ENCODE data around the gene NR5A2.

Gene NR5A2

DNA sequence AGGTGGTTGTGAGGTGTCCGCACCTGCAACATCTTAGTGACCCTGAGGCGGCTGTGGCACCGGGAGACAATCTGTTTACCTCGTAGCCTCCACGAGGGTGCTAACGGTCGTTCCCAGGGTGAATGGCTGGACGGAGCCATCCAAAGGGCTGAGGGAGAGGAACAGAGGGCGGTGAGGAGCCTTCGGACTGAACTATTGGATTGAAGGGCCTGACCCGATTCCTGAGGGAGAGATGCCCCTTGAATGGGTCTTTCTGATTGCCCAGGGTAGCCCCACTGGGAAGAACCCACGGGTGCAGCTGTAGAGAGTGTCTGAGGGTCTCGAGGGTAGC, 2.3 kb downstream of the NR5A2 start (continued):
- TF ChIP-seq ZNF140 (tag by site-specific recombination; IDR thresholded peaks at IDR 0.05): no peak
- TF ChIP-seq, protein P1, sequence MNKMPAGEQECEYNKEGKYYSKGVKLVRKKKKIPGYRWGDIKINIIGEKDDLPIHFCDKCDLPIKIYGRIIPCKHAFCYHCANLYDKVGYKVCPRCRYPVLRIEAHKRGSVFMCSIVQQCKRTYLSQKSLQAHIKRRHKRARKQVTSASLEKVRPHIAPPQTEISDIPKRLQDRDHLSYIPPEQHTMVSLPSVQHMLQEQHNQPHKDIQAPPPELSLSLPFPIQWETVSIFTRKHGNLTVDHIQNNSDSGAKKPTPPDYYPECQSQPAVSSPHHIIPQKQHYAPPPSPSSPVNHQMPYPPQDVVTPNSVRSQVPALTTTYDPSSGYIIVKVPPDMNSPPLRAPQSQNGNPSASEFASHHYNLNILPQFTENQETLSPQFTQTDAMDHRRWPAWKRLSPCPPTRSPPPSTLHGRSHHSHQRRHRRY (tag by site-specific recombination; IDR thresholded peaks at IDR 0.05): no peak

DNA sequence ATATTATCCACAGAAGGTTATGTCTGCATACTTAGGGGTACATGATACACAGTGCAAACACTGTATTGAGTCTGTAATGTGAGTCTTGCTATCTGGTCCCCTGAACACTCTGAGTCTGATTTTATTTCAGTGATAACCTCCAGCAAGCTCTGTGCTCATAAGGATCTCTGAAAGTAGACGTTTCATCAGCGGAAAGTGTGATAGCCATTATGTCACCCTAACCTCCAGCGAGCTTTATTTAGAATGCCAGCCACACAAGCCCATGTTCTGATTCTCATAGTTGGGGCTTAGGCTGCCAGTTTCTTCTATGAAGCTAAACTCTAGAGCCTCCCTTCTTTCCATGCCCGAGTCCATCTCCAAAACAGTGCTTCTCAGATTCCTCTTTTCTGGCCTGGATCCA, 3.3 kb downstream of the NR5A2 start:
- H3K9me3 ChIP-seq (ENCODE audit: control insufficient read depth, insufficient read depth, low read depth, low read length): no peaks in the 10 kb centered on the region
- peak; percentile 66 for TF ChIP-seq ZBTB17 (tag by site-specific recombination; IDR thresholded peaks at IDR 0.05)
- TF ChIP-seq, protein P2, sequence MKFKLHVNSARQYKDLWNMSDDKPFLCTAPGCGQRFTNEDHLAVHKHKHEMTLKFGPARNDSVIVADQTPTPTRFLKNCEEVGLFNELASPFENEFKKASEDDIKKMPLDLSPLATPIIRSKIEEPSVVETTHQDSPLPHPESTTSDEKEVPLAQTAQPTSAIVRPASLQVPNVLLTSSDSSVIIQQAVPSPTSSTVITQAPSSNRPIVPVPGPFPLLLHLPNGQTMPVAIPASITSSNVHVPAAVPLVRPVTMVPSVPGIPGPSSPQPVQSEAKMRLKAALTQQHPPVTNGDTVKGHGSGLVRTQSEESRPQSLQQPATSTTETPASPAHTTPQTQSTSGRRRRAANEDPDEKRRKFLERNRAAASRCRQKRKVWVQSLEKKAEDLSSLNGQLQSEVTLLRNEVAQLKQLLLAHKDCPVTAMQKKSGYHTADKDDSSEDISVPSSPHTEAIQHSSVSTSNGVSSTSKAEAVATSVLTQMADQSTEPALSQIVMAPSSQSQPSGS (tag by site-specific recombination; IDR thresholded peaks at IDR 0.05; ENCODE audit: low read depth): peak; percentile 28; the same call in 1 of the 2 replicates
- TF ChIP-seq ZNF274 (IDR thresholded peaks at IDR 0.05; ENCODE audit: low read length): no peak
- TF ChIP-seq ZNF274 (tag by site-specific recombination; IDR thresholded peaks at IDR 0.05; ENCODE audit: borderline replicate concordance): no peak
- H3K4me1 ChIP-seq (ENCODE audit: control insufficient read depth, insufficient read depth, low read length): peaks cover 6% of the 10 kb centered on the region
- H3K27ac ChIP-seq (ENCODE audit: extremely low read depth, low read depth, low read length): no peak overlapping the region
- ChIA-PET POLR2A (no interaction called here), CTCF (interaction anchor here (0.5 to 0.7 kb wide), 3 partner anchors 58 to 228 kb away, joined by 3 to 4 read pairs (median 3); no protein-coding TSS in a partner anchor)
- H3K36me3 ChIP-seq (ENCODE audit: control insufficient read depth in 2 of 2, insufficient read depth in 1 of 2, low read length in 2 of 2): no peaks in the 10 kb centered on the region
- H3K4me3 ChIP-seq (ENCODE audit: low read depth, low read length): no peak overlapping the region

DNA sequence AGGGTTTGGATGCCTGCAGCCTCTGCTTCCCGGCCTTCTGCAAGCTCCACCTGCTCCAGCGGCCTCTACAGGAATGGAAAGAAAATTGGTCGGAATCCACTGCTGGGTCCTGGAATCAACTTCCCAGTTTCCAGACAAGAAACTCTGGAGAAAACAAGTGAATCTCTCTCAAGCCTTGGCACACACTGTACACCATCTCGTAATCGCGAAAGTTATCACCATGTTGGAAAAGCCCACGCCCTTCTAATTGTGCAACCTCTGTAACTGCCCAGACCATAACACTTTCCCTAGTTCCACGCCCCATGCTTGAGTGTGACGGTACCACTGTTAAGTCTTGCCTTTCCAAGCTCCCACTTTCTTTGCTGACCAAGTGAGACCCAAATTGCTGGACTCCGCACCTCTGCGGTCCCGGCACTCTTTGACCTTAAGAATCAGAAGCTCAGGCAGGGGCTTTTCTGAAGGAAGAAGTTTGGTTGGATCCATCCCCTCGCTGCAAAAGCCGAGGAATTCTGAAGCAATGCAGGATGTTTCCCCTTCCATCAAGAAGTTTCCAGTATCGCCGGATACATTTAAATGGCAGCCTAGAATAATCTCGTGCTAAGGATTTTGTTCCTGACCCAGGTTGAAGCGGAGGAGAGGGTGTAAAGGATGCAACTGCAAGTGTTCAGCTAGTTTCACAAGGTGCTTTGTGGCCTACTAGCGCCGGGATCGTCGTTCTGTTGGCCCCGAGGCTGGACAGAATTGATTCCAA, 6.2 kb downstream of the NR5A2 start:
- TF ChIP-seq ZNF2 (tag by site-specific recombination; IDR thresholded peaks at IDR 0.05) (no peak), ZNF777 (tag by site-specific recombination; IDR thresholded peaks at IDR 0.05; ENCODE audit: borderline replicate concordance) (no peak), ZNF701 (tag by site-specific recombination; IDR thresholded peaks at IDR 0.05) (no peak), ZNF768 (tag by site-specific recombination; IDR thresholded peaks at IDR 0.05) (no peak), ZNF202 (tag by site-specific recombination; IDR thresholded peaks at IDR 0.05; ENCODE audit: borderline replicate concordance) (no peak), ZNF324 (tag by site-specific recombination; IDR thresholded peaks at IDR 0.05) (no peak), RBAK (tag by site-specific recombination; IDR thresholded peaks at IDR 0.05) (no peak), ZNF404 (tag by site-specific recombination; IDR thresholded peaks at IDR 0.05) (no peak), ZNF114 (tag by site-specific recombination; IDR thresholded peaks at IDR 0.05) (no peak), ZNF596 (tag by site-specific recombination; IDR thresholded peaks at IDR 0.05) (no peak), SETDB1 (IDR thresholded peaks at IDR 0.05; ENCODE audit: insufficient read length, low read length) (no peak), OVOL3 (tag by site-specific recombination; IDR thresholded peaks at IDR 0.05) (no peak)
- TF ChIP-seq, protein P3, sequence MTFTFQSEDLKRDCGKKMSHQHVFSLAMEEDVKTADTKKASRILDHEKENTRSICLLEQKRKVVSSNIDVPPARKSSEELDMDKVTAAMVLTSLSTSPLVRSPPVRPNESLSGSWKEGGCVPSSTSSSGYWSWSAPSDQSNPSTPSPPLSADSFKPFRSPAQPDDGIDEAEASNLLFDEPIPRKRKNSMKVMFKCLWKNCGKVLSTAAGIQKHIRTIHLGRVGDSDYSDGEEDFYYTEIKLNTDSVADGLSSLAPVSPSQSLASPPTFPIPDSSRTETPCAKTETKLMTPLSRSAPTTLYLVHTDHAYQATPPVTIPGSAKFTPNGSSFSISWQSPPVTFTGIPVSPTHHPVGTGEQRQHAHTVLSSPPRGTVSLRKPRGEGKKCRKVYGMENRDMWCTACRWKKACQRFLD (tag by site-specific recombination; IDR thresholded peaks at IDR 0.05): no peak
- H3K4me1 ChIP-seq (ENCODE audit: control insufficient read depth, insufficient read depth, low read length): no peaks in the 10 kb centered on the region
- CTCF ChIA-PET: no interaction called here
- H3K9me3 ChIP-seq (ENCODE audit: control insufficient read depth, insufficient read depth, low read depth, low read length): no peaks in the 10 kb centered on the region
- no peaks in the 10 kb centered on the region for H3K36me3 ChIP-seq (ENCODE audit: control insufficient read depth in 2 of 2, insufficient read depth in 1 of 2, low read length in 2 of 2)
- no peak overlapping the region for H3K27ac ChIP-seq (ENCODE audit: extremely low read depth, low read depth, low read length)
- H3K4me3 ChIP-seq (ENCODE audit: low read depth, low read length): no peak overlapping the region
- POLR2A ChIA-PET: no interaction called here

All from HEK293 (cell line).